Left hindlimb (tissue), 1 donor: ENCODE data around the gene FBXO9.
A peak's percentile ranks its signal among the peaks of the same experiment; 100 is the strongest.

Experiments used
- DNase-seq: peaks from one replicate; pipeline ENCODE4 v3.0.0-alpha.2; 2018

Gene FBXO9

GRCh38 chr6:53065266-53066076 lies at the start of gene FBXO9:
TSS of gene FBXO9 (plus strand) at chr6:53065404. CDS start at chr6:53065790, 386 bp downstream.
- peak; percentile 74 for DNase-seq

- DNase-seq = no peak
Measured at GRCh38 chr6:53015486-53015885, 49.7 kb upstream of the FBXO9 start.

- no peak for DNase-seq
Measured at GRCh38 chr6:53018446-53018845, 46.8 kb upstream of the FBXO9 start.

- no peak for DNase-seq
Measured at GRCh38 chr6:53020005-53020744, 45.0 kb upstream of the FBXO9 start.

GRCh38 chr6:53023323-53023722 lies 41.9 kb upstream of the FBXO9 start:
- no peak for DNase-seq

- no peak for DNase-seq
Measured at GRCh38 chr6:53026526-53026925, 38.7 kb upstream of the FBXO9 start.

- no peak for DNase-seq
Measured at GRCh38 chr6:53027131-53027718, 38.0 kb upstream of the FBXO9 start.

GRCh38 chr6:53028467-53028866 lies 36.7 kb upstream of the FBXO9 start:
- DNase-seq = no peak

GRCh38 chr6:53029257-53029656 lies 35.9 kb upstream of the FBXO9 start:
- no peak for DNase-seq

- no peak for DNase-seq
Measured at GRCh38 chr6:53029761-53030160, 35.4 kb upstream of the FBXO9 start.

GRCh38 chr6:53031281-53031680 lies 33.9 kb upstream of the FBXO9 start:
- DNase-seq = no peak

- peak; percentile 53 for DNase-seq
Measured at GRCh38 chr6:53032849-53033248, 32.4 kb upstream of the FBXO9 start.

GRCh38 chr6:53033764-53034163 lies 31.4 kb upstream of the FBXO9 start:
- DNase-seq = peak; percentile 32

- no peak for DNase-seq
Measured at GRCh38 chr6:53035549-53036213, 29.5 kb upstream of the FBXO9 start.

GRCh38 chr6:53038141-53038540 lies 27.1 kb upstream of the FBXO9 start:
- DNase-seq = no peak

- DNase-seq = no peak
Measured at GRCh38 chr6:53038596-53038995, 26.6 kb upstream of the FBXO9 start.

GRCh38 chr6:53041356-53041755 lies 23.8 kb upstream of the FBXO9 start:
- DNase-seq = no peak

GRCh38 chr6:53042112-53042511 lies 23.1 kb upstream of the FBXO9 start:
- DNase-seq = no peak

GRCh38 chr6:53043581-53043980 lies 21.6 kb upstream of the FBXO9 start:
- DNase-seq = no peak

- DNase-seq = no peak
Measured at GRCh38 chr6:53044071-53044470, 21.1 kb upstream of the FBXO9 start.

GRCh38 chr6:53044572-53044971 lies 20.6 kb upstream of the FBXO9 start:
- no peak for DNase-seq

- no peak for DNase-seq
Measured at GRCh38 chr6:53045891-53046673, 19.1 kb upstream of the FBXO9 start.
